Measurements from ENCODE around the gene GDF10.

DNA sequence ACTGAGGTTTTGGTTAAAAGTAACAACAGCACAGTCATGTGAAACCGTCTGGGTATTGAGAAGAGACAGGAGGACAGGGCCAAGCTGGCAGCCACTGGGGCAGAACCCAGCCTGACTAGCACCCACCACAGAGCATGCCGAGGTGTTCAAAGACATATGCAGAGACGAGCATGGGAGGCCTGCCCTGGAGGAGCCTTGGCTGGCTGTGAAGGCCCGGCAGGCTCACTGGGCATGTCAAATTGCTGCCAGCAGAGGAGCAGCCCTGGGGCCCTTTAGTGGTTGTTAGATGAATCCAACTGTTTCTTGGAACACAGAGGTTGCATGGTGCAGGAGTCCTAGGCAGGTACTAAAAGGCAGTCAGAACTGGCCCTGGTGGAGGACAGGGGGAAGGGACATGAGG lies 17.3 kb downstream of the GDF10 start:
- TF ChIP-seq POLR2AphosphoS5 (IDR thresholded peaks at IDR 0.05; ENCODE audit: insufficient read depth, low read depth, low read length): no peak
- TF ChIP-seq CTCF (IDR thresholded peaks at IDR 0.05; ENCODE audit: extremely low read depth in 1 of 2, insufficient read depth in 1 of 2, low read depth in 1 of 2, low read length in 2 of 2): no peak
- TF ChIP-seq POLR2A (IDR thresholded peaks at IDR 0.05; ENCODE audit: low read depth, low read length): no peak
- TF ChIP-seq EZH2 (IDR thresholded peaks at IDR 0.05; ENCODE audit: borderline replicate concordance, low read depth, low read length, severe bottlenecking): no peak
- no peak for TF ChIP-seq MYC (IDR thresholded peaks at IDR 0.05; ENCODE audit: low read depth, low read length)
- TF ChIP-seq FOS (IDR thresholded peaks at IDR 0.05; ENCODE audit: borderline replicate concordance, insufficient read depth, low read length): no peak
- TF ChIP-seq, protein P1, sequence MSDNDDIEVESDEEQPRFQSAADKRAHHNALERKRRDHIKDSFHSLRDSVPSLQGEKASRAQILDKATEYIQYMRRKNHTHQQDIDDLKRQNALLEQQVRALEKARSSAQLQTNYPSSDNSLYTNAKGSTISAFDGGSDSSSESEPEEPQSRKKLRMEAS (IDR thresholded peaks at IDR 0.05; ENCODE audit: insufficient read depth, insufficient read length): no peak
- TF ChIP-seq JUN (IDR thresholded peaks at IDR 0.05; ENCODE audit: borderline replicate concordance, insufficient read depth, insufficient read length, low read depth): no peak
